ENCODE measurements around the gene MRPS18A.

MRPS18A gene

DNA sequence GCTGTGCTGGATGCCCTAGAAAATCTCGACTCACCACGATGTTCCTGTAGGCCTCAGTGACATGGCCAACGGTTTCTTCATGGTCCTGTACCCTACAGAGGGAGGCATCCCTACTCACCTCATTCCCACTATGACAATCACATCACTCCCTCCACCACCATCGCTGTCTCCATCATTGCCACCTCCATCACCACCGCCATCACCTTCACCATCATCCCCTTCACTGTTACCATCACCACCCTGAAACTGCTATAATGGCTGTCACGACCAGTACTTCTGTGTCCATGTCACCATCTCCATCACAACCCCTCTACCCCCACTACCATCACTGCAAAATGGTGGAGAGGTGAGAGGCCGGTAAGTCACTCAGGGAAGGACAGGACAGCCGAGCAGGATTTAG is 29.8 kb upstream of the MRPS18A start:
- Histone ChIP-seq H3K4me3 (no peak overlapping the region), H3K27ac (peak overlapping the region in 1 of 2 donors; percentile 64)
- TF ChIP-seq, protein P1, sequence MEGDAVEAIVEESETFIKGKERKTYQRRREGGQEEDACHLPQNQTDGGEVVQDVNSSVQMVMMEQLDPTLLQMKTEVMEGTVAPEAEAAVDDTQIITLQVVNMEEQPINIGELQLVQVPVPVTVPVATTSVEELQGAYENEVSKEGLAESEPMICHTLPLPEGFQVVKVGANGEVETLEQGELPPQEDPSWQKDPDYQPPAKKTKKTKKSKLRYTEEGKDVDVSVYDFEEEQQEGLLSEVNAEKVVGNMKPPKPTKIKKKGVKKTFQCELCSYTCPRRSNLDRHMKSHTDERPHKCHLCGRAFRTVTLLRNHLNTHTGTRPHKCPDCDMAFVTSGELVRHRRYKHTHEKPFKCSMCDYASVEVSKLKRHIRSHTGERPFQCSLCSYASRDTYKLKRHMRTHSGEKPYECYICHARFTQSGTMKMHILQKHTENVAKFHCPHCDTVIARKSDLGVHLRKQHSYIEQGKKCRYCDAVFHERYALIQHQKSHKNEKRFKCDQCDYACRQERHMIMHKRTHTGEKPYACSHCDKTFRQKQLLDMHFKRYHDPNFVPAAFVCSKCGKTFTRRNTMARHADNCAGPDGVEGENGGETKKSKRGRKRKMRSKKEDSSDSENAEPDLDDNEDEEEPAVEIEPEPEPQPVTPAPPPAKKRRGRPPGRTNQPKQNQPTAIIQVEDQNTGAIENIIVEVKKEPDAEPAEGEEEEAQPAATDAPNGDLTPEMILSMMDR (IDR thresholded peaks at IDR 0.05) = no peak
- DNase-seq (ENCODE audit: low spot score) = no peak

DNA sequence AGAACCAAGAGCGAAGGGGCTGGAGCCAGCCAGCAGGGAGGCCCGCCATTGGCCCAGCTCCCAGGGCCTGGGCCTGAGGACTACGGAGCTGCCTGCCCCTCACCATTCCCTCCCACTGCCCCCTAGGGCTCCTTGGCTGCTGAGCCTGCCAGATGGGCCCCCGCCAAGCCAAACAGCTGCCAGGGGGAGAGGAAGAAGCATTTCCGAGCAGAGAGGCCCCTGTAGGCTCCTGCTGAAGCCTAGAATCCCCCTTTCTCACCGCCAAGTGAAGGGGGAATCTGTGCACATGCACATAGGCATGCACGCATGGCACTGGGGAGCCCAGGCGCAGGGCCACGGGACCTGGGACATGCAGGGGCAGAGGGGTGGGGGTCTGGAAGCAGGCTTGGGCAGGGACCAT is 28.5 kb upstream of the MRPS18A start:
- DNase-seq (ENCODE audit: low spot score) = no peak
- Histone ChIP-seq H3K27ac (peak overlapping the region in 1 of 2 donors; percentile 64), H3K4me3 (no peak overlapping the region)
- TF ChIP-seq, protein P1 (IDR thresholded peaks at IDR 0.05) = no peak

DNA sequence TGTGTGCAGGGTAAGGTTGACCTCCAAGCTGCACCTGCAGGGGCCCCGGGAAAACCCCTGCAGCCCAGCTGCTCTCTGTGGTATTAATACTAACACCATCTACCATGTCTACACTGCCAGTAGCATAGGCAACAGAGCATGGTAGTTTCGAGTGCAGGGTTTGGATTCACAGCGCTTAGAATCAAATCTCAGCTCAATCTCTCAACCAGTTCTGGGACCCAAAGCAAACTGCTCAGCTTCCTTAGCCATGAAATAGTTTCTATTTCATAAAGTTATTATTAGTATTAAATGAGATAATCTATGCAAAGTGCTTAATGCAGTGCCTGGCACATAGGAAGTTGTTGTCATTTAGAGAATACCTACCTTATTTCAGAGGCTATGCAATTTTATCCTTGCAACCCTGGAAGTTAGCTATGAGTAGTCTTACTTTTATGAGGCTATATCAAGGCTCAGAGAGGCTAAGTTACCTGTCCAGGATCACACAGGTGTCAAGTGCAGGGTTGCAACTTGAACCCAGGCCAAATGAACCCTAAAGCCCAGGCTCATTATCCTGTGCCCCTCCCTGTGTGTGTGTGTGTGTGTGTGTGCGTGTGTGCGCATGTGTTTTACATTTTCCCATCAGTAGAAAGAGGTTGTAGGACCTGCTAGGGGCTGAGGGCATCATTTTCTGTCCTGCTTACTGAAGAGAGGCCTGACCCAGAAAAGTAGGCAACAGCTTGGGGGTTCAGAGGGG is 27.6 kb upstream of the MRPS18A start:
- TF ChIP-seq, protein P1 (IDR thresholded peaks at IDR 0.05) = no peak
- Histone ChIP-seq H3K27ac (peak overlapping the region in 1 of 2 donors; percentile 64), H3K4me3 (no peak overlapping the region)
- DNase-seq (ENCODE audit: low spot score) = no peak

DNA sequence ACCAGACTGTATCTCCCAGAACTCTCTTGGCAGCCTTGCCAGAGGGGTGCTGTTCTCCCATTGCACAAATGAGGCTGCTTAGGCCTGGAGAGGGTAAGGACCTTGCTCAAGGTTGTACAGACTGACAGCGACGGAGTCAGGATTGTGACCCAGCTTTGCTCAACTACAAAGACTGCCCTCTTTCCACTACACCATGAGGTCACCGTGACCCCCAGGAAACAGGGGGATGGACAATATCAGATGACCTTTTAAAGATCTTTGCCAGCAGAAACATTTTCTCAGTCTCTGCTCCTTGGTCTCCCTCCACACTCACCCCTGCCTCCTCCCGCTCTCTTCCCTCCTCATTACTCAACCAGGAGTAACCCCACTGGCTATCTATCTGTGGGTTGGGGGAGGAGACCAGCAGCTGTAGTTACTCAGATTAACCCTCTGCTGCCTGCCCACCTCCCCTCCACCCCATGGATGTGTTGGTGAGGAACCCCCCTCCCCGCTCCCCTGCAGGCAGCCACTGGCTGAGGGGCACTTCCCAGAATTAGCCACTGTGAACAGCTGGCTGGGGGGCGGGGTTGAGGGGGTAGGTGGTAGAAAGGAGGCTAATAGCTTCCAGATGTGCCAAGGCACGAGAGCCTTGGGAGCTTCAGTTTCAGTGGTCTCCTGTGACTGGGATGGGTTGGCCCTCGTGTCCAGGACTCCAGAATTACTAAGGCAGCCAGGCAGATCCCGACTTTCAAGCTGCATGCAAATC is 26.9 kb upstream of the MRPS18A start:
- TF ChIP-seq, protein P1 (IDR thresholded peaks at IDR 0.05) = no peak
- Histone ChIP-seq H3K27ac (peak overlapping the region in 1 of 2 donors; percentile 45), H3K4me3 (no peak overlapping the region)
- no peak for DNase-seq (ENCODE audit: low spot score)

DNA sequence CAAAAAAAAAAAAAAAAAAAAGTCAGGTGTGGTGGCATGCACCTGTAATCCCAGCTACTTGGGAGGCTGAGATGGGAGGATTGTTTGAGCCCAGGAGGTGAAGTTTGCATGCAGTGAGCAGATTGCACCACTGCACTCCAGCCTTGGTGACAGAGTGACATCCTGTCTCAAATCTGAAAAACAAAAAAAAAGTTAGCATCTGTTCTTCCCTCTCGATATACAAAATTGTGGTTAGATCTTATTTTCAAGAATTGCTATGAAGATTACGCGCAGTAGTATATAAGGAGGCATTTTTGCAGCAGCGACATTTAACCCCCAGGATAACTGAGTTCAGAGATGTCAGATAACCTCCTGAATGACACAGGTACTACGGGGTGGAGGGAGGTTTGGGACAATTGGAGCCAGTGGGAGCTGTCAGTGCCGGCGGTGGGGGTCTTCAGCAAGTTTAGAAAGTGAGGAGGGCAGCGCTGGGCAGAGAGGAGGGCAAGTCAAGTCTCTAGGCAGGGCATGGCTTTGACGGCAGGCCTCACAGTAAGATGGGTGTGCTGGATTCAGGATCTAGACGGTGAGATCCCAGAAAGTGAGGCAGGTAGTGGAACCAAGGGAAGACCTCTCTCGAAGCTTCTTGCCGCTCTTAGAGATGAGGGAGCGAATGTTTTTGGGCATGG is 26.2 kb upstream of the MRPS18A start:
- no peak for DNase-seq (ENCODE audit: low spot score)
- TF ChIP-seq, protein P1 (IDR thresholded peaks at IDR 0.05) = no peak
- H3K27ac ChIP-seq = peak overlapping the region in 1 of 2 donors; percentile 45

DNA sequence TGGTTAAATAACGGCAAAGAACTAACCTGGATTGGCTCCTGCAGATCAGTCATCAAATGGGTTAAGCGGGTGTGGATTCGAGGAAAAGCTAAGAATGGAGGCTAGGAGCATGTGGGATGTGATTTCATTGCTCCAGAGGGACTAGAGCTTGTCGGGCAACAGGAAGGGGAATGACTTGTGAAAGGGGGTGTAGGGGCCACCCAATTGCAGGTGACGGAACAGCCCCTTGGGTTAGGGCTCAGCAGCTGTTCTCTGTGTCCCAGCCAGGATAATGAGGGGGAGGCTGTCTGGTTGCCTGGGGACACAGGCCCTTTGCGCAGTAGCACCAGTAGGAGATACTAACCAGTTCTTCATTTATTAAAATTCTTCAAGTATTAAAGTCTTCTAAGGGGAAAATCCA is 25.0 kb upstream of the MRPS18A start:
- TF ChIP-seq, protein P1 (IDR thresholded peaks at IDR 0.05) = no peak
- Histone ChIP-seq H3K4me3 (no peak overlapping the region), H3K27ac (no peak overlapping the region)
- no peak for DNase-seq (ENCODE audit: low spot score)

More for the DNA sequence above, 26.2 kb upstream of the MRPS18A start:
- no peak overlapping the region for H3K4me3 ChIP-seq

Measured in coronary artery (tissue), 2 donors.